ENCODE data around the gene WNT11.

WNT11 gene

DNA sequence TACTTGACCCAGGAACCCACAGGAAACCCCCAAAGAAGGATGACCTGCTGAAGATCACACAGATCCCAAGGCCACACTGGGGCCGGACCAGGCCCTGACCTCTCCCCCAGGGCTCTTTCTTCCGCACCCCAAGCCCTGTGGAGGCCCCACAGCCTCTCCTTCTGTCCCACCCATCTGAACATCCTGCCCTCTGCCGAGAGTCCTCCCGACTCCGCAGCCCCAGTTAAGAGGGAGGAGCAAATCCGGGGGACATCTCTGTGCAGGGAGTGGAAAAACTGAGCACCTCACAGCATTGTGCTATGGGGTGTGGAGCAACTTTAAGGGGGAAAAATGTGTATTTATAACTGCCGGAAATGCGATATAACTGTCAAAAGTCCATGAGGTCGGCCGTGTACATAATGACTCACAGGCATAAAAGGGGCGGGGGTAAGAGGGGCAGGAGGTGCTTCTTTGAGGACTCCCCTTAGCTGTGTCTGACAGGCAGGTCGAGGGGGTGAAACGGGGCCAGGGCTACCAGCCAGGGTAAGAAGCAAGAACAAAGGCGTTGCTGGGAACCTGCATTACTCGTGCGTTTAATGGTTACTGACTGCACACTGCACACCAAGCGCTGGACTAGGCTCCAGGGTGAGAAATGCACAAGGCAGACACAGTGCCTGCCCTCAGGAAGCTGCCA lies 57.2 kb downstream of the WNT11 start:
- no peak for DNase-seq (ENCODE audit: low spot score in 2 of 2)
- no peaks in the 10 kb centered on the region for H3K36me3 Mint-ChIP-seq
- H3K9me3 Mint-ChIP-seq: no peaks in the 10 kb centered on the region
- no peak for ATAC-seq (ENCODE audit: low read depth)
- no peaks in the 10 kb centered on the region for H3K27me3 Mint-ChIP-seq
- H3K4me3 Mint-ChIP-seq: no peak overlapping the region
- H3K4me1 Mint-ChIP-seq: peaks cover 18% of the 10 kb centered on the region
- H3K27ac Mint-ChIP-seq: no peak overlapping the region

- Mint-ChIP-seq H3K27me3 (no peaks in the 10 kb centered on the region), H3K9me3 (no peaks in the 10 kb centered on the region), H3K36me3 (no peaks in the 10 kb centered on the region), H3K27ac (no peak overlapping the region), H3K4me1 (peaks cover 13% of the 10 kb centered on the region), H3K4me3 (no peak overlapping the region)
- no peak for DNase-seq (ENCODE audit: low spot score in 2 of 2)
- ATAC-seq (ENCODE audit: low read depth): no peak
These were observed 58.1 kb downstream of the WNT11 start for GRCh38 chr11:76148231-76148630.

DNA sequence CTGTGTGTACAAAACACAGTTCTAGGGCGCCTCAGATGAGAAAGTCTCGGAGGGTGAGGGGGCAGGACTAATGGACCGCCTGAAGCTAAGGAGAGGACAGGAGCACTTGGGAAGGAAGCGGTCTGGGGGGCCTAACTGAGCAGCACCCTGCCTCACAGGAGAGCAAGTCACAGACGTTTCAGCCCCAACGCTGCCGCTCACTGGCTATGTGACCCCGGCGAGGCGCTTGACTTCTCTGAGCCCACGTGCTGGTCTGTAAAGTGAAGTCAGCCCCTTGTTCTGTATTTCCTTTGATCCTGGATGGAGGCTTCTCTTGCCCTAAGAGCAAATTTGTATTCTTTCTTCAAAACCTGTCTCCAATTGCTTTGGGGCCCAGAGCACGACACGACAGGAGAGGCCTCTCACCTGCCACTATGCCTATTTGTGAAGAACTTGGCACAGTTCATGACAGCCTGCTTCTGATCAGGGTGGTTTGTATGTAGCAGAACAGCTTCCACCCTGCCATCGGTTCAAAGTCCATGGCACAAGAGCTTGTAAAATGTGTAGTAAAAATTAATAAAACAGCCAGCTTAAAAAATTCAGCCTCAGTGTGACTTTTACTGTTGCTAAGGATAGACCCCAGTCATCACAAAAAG lies 59.1 kb downstream of the WNT11 start:
- H3K9me3 Mint-ChIP-seq: no peaks in the 10 kb centered on the region
- H3K4me1 Mint-ChIP-seq: peaks cover 4% of the 10 kb centered on the region
- no peaks in the 10 kb centered on the region for H3K27me3 Mint-ChIP-seq
- no peak overlapping the region for H3K27ac Mint-ChIP-seq
- peaks cover 6% of the 10 kb centered on the region for H3K36me3 Mint-ChIP-seq
- H3K4me3 Mint-ChIP-seq: no peak overlapping the region
- no peak for ATAC-seq (ENCODE audit: low read depth)
- no peak for DNase-seq (ENCODE audit: low spot score in 2 of 2)

DNA sequence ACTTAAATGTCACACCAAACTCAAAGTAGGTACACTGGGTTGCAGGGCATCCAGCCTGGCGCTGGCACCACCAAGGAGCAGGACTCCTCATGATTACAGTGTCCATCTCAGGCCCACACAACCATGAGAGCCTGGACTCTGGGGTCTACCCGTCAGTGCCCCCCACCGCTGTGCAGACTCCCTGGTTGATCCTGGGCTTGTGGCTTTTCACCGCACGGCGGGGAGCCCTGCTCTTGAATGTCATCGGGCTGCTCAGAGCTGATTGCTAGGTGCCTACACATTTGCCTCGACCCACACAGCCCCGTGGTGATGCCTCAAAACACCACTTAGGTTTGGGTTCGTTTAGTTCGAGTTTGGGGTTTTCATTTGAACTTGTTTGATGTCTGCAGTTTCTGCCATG lies 63.0 kb downstream of the WNT11 start:
- no peak for ATAC-seq (ENCODE audit: low read depth)
- H3K36me3 Mint-ChIP-seq: peaks cover 11% of the 10 kb centered on the region
- DNase-seq (ENCODE audit: low spot score in 2 of 2): no peak
- no peaks in the 10 kb centered on the region for H3K9me3 Mint-ChIP-seq
- H3K4me1 Mint-ChIP-seq: peaks cover 6% of the 10 kb centered on the region
- no peak overlapping the region for H3K27ac Mint-ChIP-seq
- no peak overlapping the region for H3K4me3 Mint-ChIP-seq
- H3K27me3 Mint-ChIP-seq: no peaks in the 10 kb centered on the region

- Mint-ChIP-seq H3K27me3 (no peaks in the 10 kb centered on the region), H3K9me3 (no peaks in the 10 kb centered on the region), H3K36me3 (peaks cover 11% of the 10 kb centered on the region), H3K27ac (no peak overlapping the region), H3K4me1 (peaks cover 6% of the 10 kb centered on the region), H3K4me3 (no peak overlapping the region)
- ATAC-seq (ENCODE audit: low read depth) (no peak), DNase-seq (ENCODE audit: low spot score in 2 of 2) (no peak)
These were observed 64.3 kb downstream of the WNT11 start for GRCh38 chr11:76141901-76142588.

DNA sequence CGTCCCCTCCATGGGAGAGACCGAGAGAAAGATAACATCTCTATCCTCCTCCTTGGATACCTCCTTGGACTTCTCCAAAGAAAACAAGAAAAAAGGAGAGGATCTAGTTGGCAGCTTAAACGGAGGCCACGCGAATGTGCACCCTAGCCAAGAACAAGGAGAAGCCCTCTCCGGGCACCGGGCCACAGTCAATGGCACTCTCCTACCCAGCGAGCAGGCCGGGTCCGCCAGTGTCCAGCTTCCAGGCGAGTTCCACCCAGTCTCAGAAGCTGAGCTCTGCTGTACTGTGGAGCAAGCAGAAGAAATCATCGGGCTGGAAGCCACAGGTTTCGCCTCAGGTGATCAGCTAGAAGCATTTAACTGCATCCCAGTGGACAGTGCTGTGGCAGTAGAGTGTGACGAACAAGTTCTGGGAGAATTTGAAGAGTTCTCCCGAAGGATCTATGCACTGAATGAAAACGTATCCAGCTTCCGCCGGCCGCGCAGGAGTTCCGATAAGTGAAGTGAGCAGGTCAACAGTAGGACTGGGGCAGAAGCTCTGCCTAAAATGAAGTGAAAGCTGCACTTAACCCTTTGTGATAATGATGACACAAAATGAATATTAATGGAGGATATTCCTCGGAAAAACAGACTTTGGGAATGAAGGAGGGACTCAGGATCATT lies 65.3 kb downstream of the WNT11 start:
- Mint-ChIP-seq H3K4me1 (peaks cover 6% of the 10 kb centered on the region), H3K27ac (peak overlapping the region; percentile 28), H3K27me3 (no peaks in the 10 kb centered on the region), H3K9me3 (no peaks in the 10 kb centered on the region), H3K36me3 (peaks cover 11% of the 10 kb centered on the region), H3K4me3 (no peak overlapping the region)
- ATAC-seq (ENCODE audit: low read depth) (no peak), DNase-seq (ENCODE audit: low spot score in 2 of 2) (no peak)

DNA sequence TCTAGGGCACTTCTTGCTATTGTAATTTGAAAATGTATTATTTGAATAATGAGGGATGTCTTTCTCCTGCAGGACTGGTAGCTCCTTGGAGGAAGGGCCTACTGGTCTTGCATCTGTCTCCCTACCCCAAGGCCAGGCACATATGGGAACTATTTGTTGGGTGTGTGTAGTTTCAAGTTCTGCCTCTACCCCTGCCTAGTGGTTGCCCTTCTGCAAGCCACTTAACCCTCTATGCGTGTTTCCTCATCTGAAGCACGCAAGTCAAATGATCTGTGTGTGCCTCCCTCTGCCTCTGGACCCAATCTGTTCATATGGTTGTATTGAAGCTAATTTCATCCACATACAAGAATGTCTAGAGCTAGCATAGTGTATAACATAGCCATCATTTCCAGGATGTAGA lies 67.0 kb downstream of the WNT11 start:
- Mint-ChIP-seq H3K27me3 (no peaks in the 10 kb centered on the region), H3K27ac (peak overlapping the region; percentile 69), H3K4me1 (peaks cover 6% of the 10 kb centered on the region)

More for the DNA sequence above, 67.0 kb downstream of the WNT11 start:
- no peaks in the 10 kb centered on the region for H3K9me3 Mint-ChIP-seq
- ATAC-seq (ENCODE audit: low read depth) (no peak), DNase-seq (ENCODE audit: low spot score in 2 of 2) (no peak)
- H3K4me3 Mint-ChIP-seq: no peak overlapping the region
- peaks cover 15% of the 10 kb centered on the region for H3K36me3 Mint-ChIP-seq

All from memory B cell (primary cell).